Tibial nerve (tissue), 4 donors: Measurements from ENCODE around the gene NDUFAB1. TPM values are rescaled to one million over a fixed set of nuclear protein-coding genes. Genes with fewer than 3 reads are reported as not detected.

Source experiments
- DNase-seq, 2 donors: peaks; one replicate each; pipeline ENCODE4 v3.0.0-alpha.2; 2019; ENCODE audit warnings: low spot score in 2 of 2
- H3K27ac ChIP-seq, 4 donors: fragments of 200-600 bp; sonication (generic) in 3 of 4; one replicate each; pipeline ENCODE4 v1.5.1; 2017 to 2019; ENCODE audit warnings: mild to moderate bottlenecking in 1 of 4
- H3K27me3 ChIP-seq, 2 donors: fragments of 200-600 bp; sonication (generic) in 1 of 2; one replicate each; pipeline versions ENCODE4 v1.5.1 to v1.6.0; 2017 to 2019
- H3K36me3 ChIP-seq, 3 donors: fragments of 200-600 bp; sonication (generic); one replicate each; pipeline ENCODE4 v1.5.1; 2018 to 2019
- H3K4me1 ChIP-seq, 4 donors: fragments of 200-600 bp; sonication (generic) in 3 of 4; one replicate each; pipeline ENCODE4 v1.5.1; 2017 to 2019
- H3K4me3 ChIP-seq, 4 donors: fragments of 200-600 bp; sonication (generic) in 3 of 4; one replicate each; pipeline ENCODE4 v1.5.1; 2017 to 2019; ENCODE audit warnings: mild to moderate bottlenecking in 1 of 4, moderate library complexity in 1 of 4
- H3K9me3 ChIP-seq, 4 donors: fragments of 200-600 bp; sonication (generic) in 3 of 4; one replicate each; pipeline ENCODE4 v1.5.1; 2017 to 2019
- EP300 ChIP-seq, 2 donors: sonication (generic); formaldehyde crosslinking; IDR thresholded peaks; one replicate each; pipeline ENCODE4 v1.6.1; 2017; ENCODE audit warnings: antibody characterized with exemption in 2 of 2, mild to moderate bottlenecking in 1 of 2
- POLR2A ChIP-seq, 2 donors: fragments of 450-650 bp; IDR thresholded peaks; one replicate each; pipeline ENCODE4 v1.6.1; 2017; ENCODE audit warnings: antibody characterized with exemption in 2 of 2, mild to moderate bottlenecking in 2 of 2, moderate library complexity in 2 of 2
- WGBS, 2 donors: methylation state at CpG; one replicate each; pipeline ENCODE4 v1.1.5; 2018; 5-methylcytosine and 5-hydroxymethylcytosine counted together
- total RNA-seq, 4 donors: library from RNA; depleted of rRNA; stranded (reverse); fragments of >200 nt; gene quantifications; one replicate each; pipeline ENCODE4 v1.1.0, GENCODE V29; 2016
- TF ChIP-seq, protein P1 (sequence below), 5 experiments: fragments of 200-600 bp in 3 of 5; fragments of 450-650 bp in 2 of 5; sonication (generic) in 3 of 5; IDR thresholded peaks; one replicate each; pipeline ENCODE4 v1.5.1; 2016 to 2019; ENCODE audit warnings: antibody characterized with exemption in 5 of 5, mild to moderate bottlenecking in 3 of 5, moderate library complexity in 2 of 5

Gene NDUFAB1
- total RNA-seq, 4 donors from 2014 or later: 43.7 to 87.8 (median 67.1) TPM

DNA sequence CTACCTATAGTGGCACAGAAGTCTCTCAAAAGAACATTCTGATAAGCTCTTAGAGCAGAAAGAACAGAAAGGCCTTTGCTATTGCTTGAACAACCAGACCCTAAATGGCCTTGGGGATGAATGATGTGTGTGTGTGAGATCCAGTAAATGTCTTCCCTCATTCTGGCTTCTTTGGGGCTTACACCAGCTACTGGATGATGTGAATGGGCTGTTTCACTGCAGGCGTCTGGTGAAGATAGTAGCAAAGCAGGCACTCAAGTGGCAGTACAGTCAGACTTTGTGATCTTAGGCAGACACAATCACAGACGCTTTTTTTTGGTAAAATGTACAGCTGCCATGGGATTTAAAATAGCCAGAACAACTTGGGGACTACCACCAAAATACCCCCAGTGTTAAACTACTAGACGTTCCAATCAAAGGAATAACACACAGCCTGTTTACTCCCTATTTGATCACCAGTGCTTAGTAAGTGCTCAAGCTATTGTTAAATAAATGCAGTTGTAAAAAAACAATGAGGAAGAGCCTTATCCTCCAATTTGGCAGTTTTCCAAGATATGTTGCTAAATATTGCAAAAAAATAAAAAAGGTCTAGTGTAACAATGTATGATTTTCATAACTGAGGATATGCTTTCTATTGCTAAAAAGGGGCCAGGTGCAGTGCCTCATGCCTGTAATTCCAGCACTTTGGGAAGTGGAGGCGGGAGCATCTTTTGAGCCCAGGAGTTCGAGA lies 17.9 kb downstream of the NDUFAB1 start:
- TF ChIP-seq, protein P1, sequence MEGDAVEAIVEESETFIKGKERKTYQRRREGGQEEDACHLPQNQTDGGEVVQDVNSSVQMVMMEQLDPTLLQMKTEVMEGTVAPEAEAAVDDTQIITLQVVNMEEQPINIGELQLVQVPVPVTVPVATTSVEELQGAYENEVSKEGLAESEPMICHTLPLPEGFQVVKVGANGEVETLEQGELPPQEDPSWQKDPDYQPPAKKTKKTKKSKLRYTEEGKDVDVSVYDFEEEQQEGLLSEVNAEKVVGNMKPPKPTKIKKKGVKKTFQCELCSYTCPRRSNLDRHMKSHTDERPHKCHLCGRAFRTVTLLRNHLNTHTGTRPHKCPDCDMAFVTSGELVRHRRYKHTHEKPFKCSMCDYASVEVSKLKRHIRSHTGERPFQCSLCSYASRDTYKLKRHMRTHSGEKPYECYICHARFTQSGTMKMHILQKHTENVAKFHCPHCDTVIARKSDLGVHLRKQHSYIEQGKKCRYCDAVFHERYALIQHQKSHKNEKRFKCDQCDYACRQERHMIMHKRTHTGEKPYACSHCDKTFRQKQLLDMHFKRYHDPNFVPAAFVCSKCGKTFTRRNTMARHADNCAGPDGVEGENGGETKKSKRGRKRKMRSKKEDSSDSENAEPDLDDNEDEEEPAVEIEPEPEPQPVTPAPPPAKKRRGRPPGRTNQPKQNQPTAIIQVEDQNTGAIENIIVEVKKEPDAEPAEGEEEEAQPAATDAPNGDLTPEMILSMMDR (IDR thresholded peaks at IDR 0.05): no peak
- TF ChIP-seq POLR2A (IDR thresholded peaks at IDR 0.05): no peak
- TF ChIP-seq EP300 (IDR thresholded peaks at IDR 0.05): no peak
- no peak overlapping the region for H3K4me3 ChIP-seq
- no peaks in the 10 kb centered on the region for H3K9me3 ChIP-seq
- peak overlapping the region in 1 of 4 donors; percentile 23 for H3K27ac ChIP-seq
- no peak for DNase-seq
- 52 to 58% methylated on average over 5 of the region's 5 CpGs for WGBS, 2 donors
- H3K36me3 ChIP-seq: peaks cover 0 to 81% (median 3%) of the 10 kb centered on the region in 3 donors
- H3K27me3 ChIP-seq: no peaks in the 10 kb centered on the region
- H3K4me1 ChIP-seq: peaks cover 0 to 16% (median 0%) of the 10 kb centered on the region in 4 donors

DNA sequence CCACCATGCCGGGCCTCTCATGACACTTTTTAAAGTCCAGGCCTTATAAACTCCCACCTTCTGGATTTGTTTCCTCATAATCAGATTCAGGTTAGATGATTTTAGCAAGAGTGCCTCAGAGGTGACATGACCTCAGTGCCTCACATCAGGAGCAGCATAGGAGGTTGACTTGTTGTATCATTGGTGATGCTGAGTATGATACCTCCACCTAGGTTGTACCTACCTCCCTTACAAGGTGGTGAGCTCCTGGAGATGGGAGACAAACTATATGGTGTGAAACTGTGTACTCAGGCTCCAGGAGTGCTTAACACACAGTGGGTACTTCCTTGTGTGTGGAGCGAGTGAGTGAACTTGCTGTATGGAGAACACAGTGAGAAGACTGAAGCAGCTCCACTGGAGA lies 18.6 kb downstream of the NDUFAB1 start:
- peak overlapping the region in 1 of 4 donors; percentile 23 for H3K27ac ChIP-seq
- TF ChIP-seq POLR2A (IDR thresholded peaks at IDR 0.05): no peak
- TF ChIP-seq, protein P1 (IDR thresholded peaks at IDR 0.05): no peak
- no peak for TF ChIP-seq EP300 (IDR thresholded peaks at IDR 0.05)
- H3K4me3 ChIP-seq: no peak overlapping the region
- no peaks in the 10 kb centered on the region for H3K9me3 ChIP-seq
- H3K36me3 ChIP-seq: peaks cover 0 to 81% (median 3%) of the 10 kb centered on the region in 3 donors
- DNase-seq: no peak
- H3K4me1 ChIP-seq: peaks cover 0 to 16% (median 0%) of the 10 kb centered on the region in 4 donors
- H3K27me3 ChIP-seq: no peaks in the 10 kb centered on the region
- 83 to 97% methylated on average over 2 of the region's 2 CpGs for WGBS, 2 donors

DNA sequence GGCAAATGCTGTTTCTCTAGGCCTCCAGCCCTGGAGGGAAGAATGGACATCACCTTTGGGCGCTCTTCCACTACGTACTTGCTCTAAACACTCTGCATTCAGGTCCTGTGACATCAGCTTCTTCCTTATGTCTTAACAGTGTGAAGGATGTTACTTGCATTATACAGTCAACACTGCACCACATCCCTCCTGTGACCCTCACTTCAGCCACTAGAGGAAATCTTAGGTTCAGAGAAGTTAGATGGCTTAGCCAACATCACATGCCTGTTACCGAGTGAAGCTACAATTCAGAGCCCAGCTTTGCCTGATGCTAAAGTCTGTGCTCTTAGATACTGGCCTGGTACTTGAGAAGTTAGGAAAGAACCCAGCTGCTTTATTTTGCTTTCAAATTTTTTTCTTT lies 20.3 kb downstream of the NDUFAB1 start:
- H3K36me3 ChIP-seq: peaks cover 0 to 81% (median 3%) of the 10 kb centered on the region in 3 donors
- H3K27ac ChIP-seq: no peak overlapping the region
- no peaks in the 10 kb centered on the region for H3K9me3 ChIP-seq
- 81 to 93% methylated on average over 3 of the region's 3 CpGs for WGBS, 2 donors
- no peak for DNase-seq
- peaks cover 0 to 16% (median 0%) of the 10 kb centered on the region in 4 donors for H3K4me1 ChIP-seq
- TF ChIP-seq POLR2A (IDR thresholded peaks at IDR 0.05): no peak
- no peak for TF ChIP-seq EP300 (IDR thresholded peaks at IDR 0.05)
- TF ChIP-seq, protein P1 (IDR thresholded peaks at IDR 0.05): no peak
- H3K4me3 ChIP-seq: no peak overlapping the region
- no peaks in the 10 kb centered on the region for H3K27me3 ChIP-seq

DNA sequence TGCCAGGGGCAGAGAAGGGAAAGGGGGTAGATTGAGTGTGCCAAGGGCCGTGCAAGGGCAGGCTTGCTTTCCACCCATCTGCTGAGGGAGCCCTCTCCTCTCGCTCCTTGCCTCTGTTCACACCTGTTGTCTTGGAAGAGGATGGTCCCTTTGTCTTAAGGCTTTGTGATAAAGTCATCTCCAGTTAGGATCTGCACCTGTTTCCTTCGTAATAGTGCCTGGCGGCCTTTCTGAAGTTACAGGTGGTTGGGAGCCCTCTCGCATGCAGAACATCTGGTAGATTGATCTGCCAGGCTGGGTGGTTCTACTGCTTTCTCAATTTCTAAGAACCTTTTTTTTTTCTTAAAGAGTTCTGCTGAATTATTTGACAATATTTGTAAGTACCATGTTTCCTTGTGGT lies 22.3 kb downstream of the NDUFAB1 start:
- WGBS, 2 donors: 88 to 94% methylated on average over 5 of the region's 5 CpGs
- H3K27me3 ChIP-seq: no peaks in the 10 kb centered on the region
- peaks cover 0 to 81% (median 8%) of the 10 kb centered on the region in 3 donors for H3K36me3 ChIP-seq
- H3K4me3 ChIP-seq: no peak overlapping the region
- no peak for DNase-seq
- H3K9me3 ChIP-seq: no peaks in the 10 kb centered on the region
- TF ChIP-seq, protein P1 (IDR thresholded peaks at IDR 0.05): no peak
- TF ChIP-seq EP300 (IDR thresholded peaks at IDR 0.05) (no peak), POLR2A (IDR thresholded peaks at IDR 0.05) (no peak)
- H3K27ac ChIP-seq: no peak overlapping the region
- peaks cover 0 to 15% (median 0%) of the 10 kb centered on the region in 4 donors for H3K4me1 ChIP-seq

- H3K36me3 ChIP-seq: peaks cover 0 to 86% (median 9%) of the 10 kb centered on the region in 3 donors
- TF ChIP-seq EP300 (IDR thresholded peaks at IDR 0.05) (no peak), POLR2A (IDR thresholded peaks at IDR 0.05) (no peak)
- TF ChIP-seq, protein P1 (IDR thresholded peaks at IDR 0.05): no peak
- 91% methylated on average over 9 of the region's 9 CpGs for WGBS, 2 donors
Observed at GRCh38 chr16:23572394-23572793, 23.7 kb downstream of the NDUFAB1 start.

More at GRCh38 chr16:23572394-23572793, 23.7 kb downstream of the NDUFAB1 start:
- H3K27ac ChIP-seq: no peak overlapping the region
- H3K4me3 ChIP-seq: no peak overlapping the region
- H3K4me1 ChIP-seq: peaks cover 0 to under 1% (median 0%) of the 10 kb centered on the region in 4 donors
- H3K27me3 ChIP-seq: no peaks in the 10 kb centered on the region
- H3K9me3 ChIP-seq: no peaks in the 10 kb centered on the region
- no peak for DNase-seq
